ENCODE measurements around the gene RYR2.

The RYR2 gene

DNA sequence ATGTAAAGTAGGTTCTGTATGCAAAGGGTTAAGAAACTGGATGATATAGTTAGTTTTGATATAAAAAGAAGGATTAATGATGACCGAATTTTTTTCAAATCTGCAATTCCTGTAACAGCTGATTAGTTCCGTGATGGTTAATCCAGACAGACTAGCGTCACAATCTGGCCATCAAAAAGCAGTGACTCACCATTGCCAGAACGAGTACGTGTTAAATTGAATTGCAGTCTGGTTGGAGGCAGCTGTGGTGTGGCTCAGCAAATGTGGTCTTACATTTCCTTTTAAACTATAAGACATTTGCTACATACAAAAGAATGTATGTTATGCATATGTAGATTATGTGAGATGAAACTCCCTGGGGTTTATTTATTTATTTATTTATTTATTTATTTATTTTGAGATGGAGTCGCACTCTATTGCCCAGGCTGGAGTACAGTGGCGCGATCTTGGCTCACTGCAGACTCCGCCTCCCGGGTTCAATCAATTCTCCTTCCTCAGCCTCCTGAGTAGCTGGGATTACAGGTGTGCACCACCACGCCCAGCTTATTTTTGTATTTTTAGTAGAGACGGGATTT lies 139.8 kb downstream of the RYR2 start:
- no peaks in the 10 kb centered on the region for H3K9me3 ChIP-seq (ENCODE audit: control insufficient read depth, low read length)
- H3K4me1 ChIP-seq (ENCODE audit: control insufficient read depth, insufficient read depth, low read length), result no peaks in the 10 kb centered on the region
- no peaks in the 10 kb centered on the region for H3K36me3 ChIP-seq (ENCODE audit: control insufficient read depth, insufficient read depth, low read length)
- H3K4me3 ChIP-seq (ENCODE audit: insufficient read depth, low read depth, low read length), result no peak overlapping the region
- no peaks in the 10 kb centered on the region for H3K27me3 ChIP-seq (ENCODE audit: control insufficient read depth, insufficient read depth, low read length, poor library complexity, severe bottlenecking)
- no peak overlapping the region for H3K27ac ChIP-seq (ENCODE audit: insufficient read depth, low read depth, low read length, poor library complexity, severe bottlenecking)
- WGBS, 2 experiments, result 94 to 96% methylated on average over 12 of the region's 12 CpGs

DNA sequence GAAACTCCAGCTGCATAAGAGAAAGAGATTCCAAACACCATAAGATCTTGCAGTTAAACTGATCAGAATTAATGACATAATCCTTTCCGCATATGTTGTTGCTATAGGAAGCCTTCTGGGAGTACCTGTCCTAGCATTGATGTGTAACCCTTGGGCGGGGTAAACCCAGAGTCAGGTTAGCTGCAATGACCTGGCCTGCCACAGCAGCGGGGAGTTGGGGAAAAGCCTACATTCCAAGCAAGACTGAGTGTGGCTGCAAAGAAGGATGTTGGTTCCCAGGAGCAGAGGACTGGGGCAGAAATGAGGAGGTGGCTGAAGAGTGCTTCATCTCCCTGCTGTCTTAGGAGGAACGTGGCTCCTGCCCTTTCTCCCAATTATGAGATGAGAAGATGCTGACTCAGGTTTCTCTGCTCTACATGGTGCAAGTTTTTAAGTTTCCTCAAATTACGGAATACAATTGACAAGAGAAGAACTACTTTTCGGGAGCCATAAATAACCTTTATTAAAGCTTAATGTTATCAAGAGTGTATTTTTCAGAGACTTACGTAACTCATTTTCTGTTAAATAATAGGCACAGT lies 142.1 kb downstream of the RYR2 start:
- no peaks in the 10 kb centered on the region for H3K27me3 ChIP-seq (ENCODE audit: control insufficient read depth, insufficient read depth, low read length, poor library complexity, severe bottlenecking)
- 85 to 87% methylated on average over 7 of the region's 7 CpGs for WGBS, 2 experiments
- H3K9me3 ChIP-seq (ENCODE audit: control insufficient read depth, low read length), result no peaks in the 10 kb centered on the region
- no peak overlapping the region for H3K4me3 ChIP-seq (ENCODE audit: insufficient read depth, low read depth, low read length)
- no peak overlapping the region for H3K27ac ChIP-seq (ENCODE audit: insufficient read depth, low read depth, low read length, poor library complexity, severe bottlenecking)
- H3K36me3 ChIP-seq (ENCODE audit: control insufficient read depth, insufficient read depth, low read length), result no peaks in the 10 kb centered on the region
- H3K4me1 ChIP-seq (ENCODE audit: control insufficient read depth, insufficient read depth, low read length), result no peaks in the 10 kb centered on the region

DNA sequence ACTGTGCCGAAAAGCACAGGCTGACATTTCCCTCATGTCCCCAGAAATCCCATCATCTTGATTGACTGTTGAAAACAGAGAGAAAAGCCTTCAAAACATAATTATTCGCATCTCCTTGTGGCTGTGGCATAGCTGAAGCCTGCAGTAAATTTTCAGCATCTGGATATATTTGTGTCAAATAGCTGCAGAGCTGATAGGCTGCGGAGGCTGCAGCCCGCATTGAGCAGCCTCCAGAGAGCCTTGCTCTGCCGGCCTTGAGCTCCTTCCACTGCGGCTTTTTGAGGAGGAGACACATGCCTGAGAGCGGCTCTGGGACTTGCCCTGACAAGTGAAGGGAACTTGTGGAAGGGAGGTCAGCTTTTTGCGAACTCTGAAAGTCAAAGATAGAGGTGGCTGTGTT lies 144.7 kb downstream of the RYR2 start:
- Histone ChIP-seq H3K36me3 (ENCODE audit: control insufficient read depth, insufficient read depth, low read length) (no peaks in the 10 kb centered on the region), H3K27ac (ENCODE audit: insufficient read depth, low read depth, low read length, poor library complexity, severe bottlenecking) (no peak overlapping the region), H3K27me3 (ENCODE audit: control insufficient read depth, insufficient read depth, low read length, poor library complexity, severe bottlenecking) (no peaks in the 10 kb centered on the region), H3K4me3 (ENCODE audit: insufficient read depth, low read depth, low read length) (no peak overlapping the region), H3K9me3 (ENCODE audit: control insufficient read depth, low read length) (no peaks in the 10 kb centered on the region), H3K4me1 (ENCODE audit: control insufficient read depth, insufficient read depth, low read length) (no peaks in the 10 kb centered on the region)
- 71% methylated on average over 8 of the region's 8 CpGs for WGBS, 2 experiments

DNA sequence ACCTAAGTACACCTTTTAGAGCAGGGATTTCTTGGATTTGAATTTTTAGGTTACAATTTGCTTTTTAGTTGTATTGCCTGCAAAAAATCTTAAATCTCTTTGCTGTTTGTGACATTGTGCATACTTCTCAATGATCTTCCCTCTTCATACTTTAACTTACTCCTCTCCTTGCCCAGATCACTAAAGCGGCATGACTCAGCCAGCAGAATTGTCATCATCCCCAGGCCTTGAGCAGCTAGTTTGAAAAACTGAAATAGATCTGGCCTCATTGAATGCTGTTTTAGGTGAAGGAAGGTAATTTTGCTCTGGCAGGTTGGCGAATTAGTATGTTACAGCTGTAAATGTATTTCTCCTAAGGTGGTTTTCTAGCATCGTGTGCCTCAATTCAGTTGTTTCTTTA lies 145.9 kb downstream of the RYR2 start:
- Histone ChIP-seq H3K27ac (ENCODE audit: insufficient read depth, low read depth, low read length, poor library complexity, severe bottlenecking) (no peak overlapping the region), H3K27me3 (ENCODE audit: control insufficient read depth, insufficient read depth, low read length, poor library complexity, severe bottlenecking) (no peaks in the 10 kb centered on the region), H3K4me3 (ENCODE audit: insufficient read depth, low read depth, low read length) (no peak overlapping the region), H3K9me3 (ENCODE audit: control insufficient read depth, low read length) (no peaks in the 10 kb centered on the region), H3K4me1 (ENCODE audit: control insufficient read depth, insufficient read depth, low read length) (no peaks in the 10 kb centered on the region), H3K36me3 (ENCODE audit: control insufficient read depth, insufficient read depth, low read length) (no peaks in the 10 kb centered on the region)
- WGBS, 2 experiments, result 88 to 99% methylated on average over 3 of the region's 3 CpGs

DNA sequence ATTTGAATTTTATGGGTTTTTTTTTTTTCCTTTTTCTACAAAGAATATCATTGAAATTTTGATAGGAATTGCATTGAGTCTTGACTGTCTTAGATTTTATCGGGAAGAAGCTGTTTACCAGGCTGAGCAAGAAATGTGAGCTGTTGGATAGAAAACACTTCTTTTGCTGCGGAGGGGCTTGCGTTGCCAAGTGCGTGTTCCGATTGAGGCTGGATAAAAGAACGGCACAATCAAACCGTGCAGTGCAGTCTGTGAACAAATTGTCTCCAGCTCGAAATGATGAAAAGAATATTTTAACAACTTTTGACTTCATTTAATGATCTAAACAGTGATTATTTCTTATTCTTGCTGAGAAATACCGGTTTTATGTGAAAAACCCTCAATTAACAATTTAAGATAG lies 149.4 kb downstream of the RYR2 start:
- Histone ChIP-seq H3K4me1 (ENCODE audit: control insufficient read depth, insufficient read depth, low read length) (no peaks in the 10 kb centered on the region), H3K36me3 (ENCODE audit: control insufficient read depth, insufficient read depth, low read length) (no peaks in the 10 kb centered on the region), H3K9me3 (ENCODE audit: control insufficient read depth, low read length) (no peaks in the 10 kb centered on the region), H3K27ac (ENCODE audit: insufficient read depth, low read depth, low read length, poor library complexity, severe bottlenecking) (no peak overlapping the region), H3K4me3 (ENCODE audit: insufficient read depth, low read depth, low read length) (no peak overlapping the region), H3K27me3 (ENCODE audit: control insufficient read depth, insufficient read depth, low read length, poor library complexity, severe bottlenecking) (no peaks in the 10 kb centered on the region)
- 95 to 97% methylated on average over 9 of the region's 9 CpGs for WGBS, 2 experiments

DNA sequence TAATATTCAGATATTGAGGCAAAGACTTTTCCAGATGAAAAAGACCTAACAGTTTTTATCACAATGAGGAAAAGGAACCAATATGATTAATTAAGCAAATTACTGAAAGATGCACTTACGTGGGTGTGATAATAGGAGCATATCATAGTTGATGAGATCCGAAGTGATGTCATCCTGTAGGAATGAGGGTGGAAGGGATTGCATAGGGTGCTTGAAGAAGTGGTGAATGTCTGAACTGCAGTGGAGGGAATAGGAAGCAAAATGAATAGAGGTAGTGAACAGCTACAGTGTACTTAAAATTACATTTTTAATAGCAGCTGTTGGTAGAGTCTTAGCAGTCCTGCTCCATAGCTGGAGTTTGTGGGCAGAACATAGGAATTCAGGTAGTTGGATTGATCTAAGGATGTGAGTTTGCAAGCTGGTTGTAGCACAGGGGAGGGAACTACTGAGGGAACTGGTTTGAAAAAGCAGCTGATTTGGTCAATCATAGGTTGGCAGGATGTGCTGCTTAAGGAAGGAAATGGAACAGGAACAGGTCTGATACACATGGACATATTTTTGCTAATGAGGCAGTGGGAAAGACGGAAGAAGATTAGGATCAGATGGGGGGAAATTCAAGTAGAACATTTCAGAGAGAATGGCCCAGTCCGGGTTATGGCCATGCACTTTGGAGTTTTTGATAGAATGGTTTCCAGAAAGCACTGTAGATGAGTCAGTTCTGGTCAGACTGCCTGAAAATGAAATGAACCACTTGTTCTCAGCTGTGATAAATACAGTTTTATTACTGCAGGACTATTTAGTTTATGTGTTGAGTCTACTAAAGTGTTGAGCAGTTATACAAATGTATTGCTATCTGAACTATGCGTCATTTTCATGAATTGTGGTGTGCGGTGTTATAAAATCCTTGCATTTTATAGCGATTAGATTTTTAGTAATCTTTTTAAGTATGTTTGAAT lies 155.8 kb downstream of the RYR2 start:
- Histone ChIP-seq H3K36me3 (ENCODE audit: control insufficient read depth, insufficient read depth, low read length) (no peaks in the 10 kb centered on the region), H3K4me1 (ENCODE audit: control insufficient read depth, insufficient read depth, low read length) (no peaks in the 10 kb centered on the region), H3K9me3 (ENCODE audit: control insufficient read depth, low read length) (no peaks in the 10 kb centered on the region), H3K27ac (ENCODE audit: insufficient read depth, low read depth, low read length, poor library complexity, severe bottlenecking) (no peak overlapping the region), H3K27me3 (ENCODE audit: control insufficient read depth, insufficient read depth, low read length, poor library complexity, severe bottlenecking) (no peaks in the 10 kb centered on the region), H3K4me3 (ENCODE audit: insufficient read depth, low read depth, low read length) (no peak overlapping the region)
- WGBS, 2 experiments, result 91% methylated on average over 7 of the region's 7 CpGs

DNA sequence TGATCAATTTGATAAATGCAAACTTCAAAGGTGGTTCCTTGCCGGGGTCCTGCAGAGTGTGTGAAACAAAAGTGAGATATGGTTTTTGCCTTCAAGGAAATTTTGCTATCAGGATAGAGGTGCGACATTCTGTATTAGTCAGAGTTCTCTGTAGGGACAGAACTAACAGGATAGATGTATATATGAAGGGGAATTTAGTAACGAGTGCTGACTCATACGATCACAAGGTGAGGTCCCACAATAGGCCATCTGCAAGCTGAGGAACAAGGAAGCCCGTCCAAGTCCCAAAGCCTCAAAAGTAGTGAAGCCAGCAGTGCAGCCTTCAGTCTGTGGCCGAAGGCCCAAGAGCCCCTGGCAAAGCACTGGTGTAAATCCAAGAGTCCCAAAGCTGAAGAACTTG lies 157.0 kb downstream of the RYR2 start:
- no peaks in the 10 kb centered on the region for H3K27me3 ChIP-seq (ENCODE audit: control insufficient read depth, insufficient read depth, low read length, poor library complexity, severe bottlenecking)
- no peak overlapping the region for H3K27ac ChIP-seq (ENCODE audit: insufficient read depth, low read depth, low read length, poor library complexity, severe bottlenecking)
- no peaks in the 10 kb centered on the region for H3K4me1 ChIP-seq (ENCODE audit: control insufficient read depth, insufficient read depth, low read length)
- WGBS, 2 experiments, result 93% methylated on average over 6 of the region's 6 CpGs
- no peak overlapping the region for H3K4me3 ChIP-seq (ENCODE audit: insufficient read depth, low read depth, low read length)
- no peaks in the 10 kb centered on the region for H3K9me3 ChIP-seq (ENCODE audit: control insufficient read depth, low read length)
- no peaks in the 10 kb centered on the region for H3K36me3 ChIP-seq (ENCODE audit: control insufficient read depth, insufficient read depth, low read length)

DNA sequence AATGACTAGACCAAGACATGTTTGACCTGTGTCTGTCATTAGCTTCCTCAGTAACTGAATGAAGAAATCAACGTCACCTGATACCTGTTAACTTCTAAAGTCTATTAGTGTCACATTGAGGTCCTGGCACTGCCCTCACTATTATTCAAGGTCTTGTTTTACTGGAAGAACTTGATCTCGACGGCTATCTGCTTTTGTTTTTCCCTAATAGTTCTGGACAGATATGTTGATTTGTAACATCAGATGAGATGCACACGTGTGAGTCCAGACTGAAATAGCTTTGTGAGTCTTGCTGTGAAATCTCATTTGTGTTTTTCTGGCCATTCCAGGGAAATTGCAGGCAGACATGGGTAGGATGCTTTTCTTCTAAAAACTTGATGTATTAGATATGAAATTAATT lies 159.2 kb downstream of the RYR2 start:
- no peaks in the 10 kb centered on the region for H3K4me1 ChIP-seq (ENCODE audit: control insufficient read depth, insufficient read depth, low read length)
- H3K36me3 ChIP-seq (ENCODE audit: control insufficient read depth, insufficient read depth, low read length), result no peaks in the 10 kb centered on the region
- no peak overlapping the region for H3K4me3 ChIP-seq (ENCODE audit: insufficient read depth, low read depth, low read length)
- H3K27me3 ChIP-seq (ENCODE audit: control insufficient read depth, insufficient read depth, low read length, poor library complexity, severe bottlenecking), result no peaks in the 10 kb centered on the region
- WGBS, 2 experiments, result 90 to 97% methylated on average over 4 of the region's 4 CpGs
- H3K9me3 ChIP-seq (ENCODE audit: control insufficient read depth, low read length), result no peaks in the 10 kb centered on the region
- H3K27ac ChIP-seq (ENCODE audit: insufficient read depth, low read depth, low read length, poor library complexity, severe bottlenecking), result no peak overlapping the region

DNA sequence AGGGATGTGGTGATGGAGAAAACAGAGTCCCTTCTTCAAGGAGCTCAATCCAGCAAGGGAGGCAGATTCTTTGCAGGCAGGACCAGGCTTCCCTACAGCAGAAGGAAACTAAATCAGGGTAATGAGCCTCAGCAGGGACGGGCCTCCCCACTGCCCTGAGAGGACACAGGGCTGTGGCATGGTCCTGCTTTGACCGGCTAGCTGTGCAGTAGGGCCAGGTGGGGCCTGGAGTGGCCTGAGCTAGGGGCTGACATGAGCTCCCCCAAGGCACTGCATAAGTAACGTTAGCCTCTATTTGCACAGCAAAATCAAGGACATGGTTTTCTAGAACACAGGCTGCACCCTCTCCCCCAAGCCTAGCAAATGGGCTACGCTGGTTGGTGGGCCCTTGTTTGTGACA lies 162.9 kb downstream of the RYR2 start:
- no peak overlapping the region for H3K27ac ChIP-seq (ENCODE audit: insufficient read depth, low read depth, low read length, poor library complexity, severe bottlenecking)
- H3K4me3 ChIP-seq (ENCODE audit: insufficient read depth, low read depth, low read length), result no peak overlapping the region
- H3K27me3 ChIP-seq (ENCODE audit: control insufficient read depth, insufficient read depth, low read length, poor library complexity, severe bottlenecking), result no peaks in the 10 kb centered on the region
- H3K36me3 ChIP-seq (ENCODE audit: control insufficient read depth, insufficient read depth, low read length), result no peaks in the 10 kb centered on the region
- no peaks in the 10 kb centered on the region for H3K4me1 ChIP-seq (ENCODE audit: control insufficient read depth, insufficient read depth, low read length)
- WGBS, 2 experiments, result 79 to 86% methylated on average over 4 of the region's 4 CpGs
- no peaks in the 10 kb centered on the region for H3K9me3 ChIP-seq (ENCODE audit: control insufficient read depth, low read length)

DNA sequence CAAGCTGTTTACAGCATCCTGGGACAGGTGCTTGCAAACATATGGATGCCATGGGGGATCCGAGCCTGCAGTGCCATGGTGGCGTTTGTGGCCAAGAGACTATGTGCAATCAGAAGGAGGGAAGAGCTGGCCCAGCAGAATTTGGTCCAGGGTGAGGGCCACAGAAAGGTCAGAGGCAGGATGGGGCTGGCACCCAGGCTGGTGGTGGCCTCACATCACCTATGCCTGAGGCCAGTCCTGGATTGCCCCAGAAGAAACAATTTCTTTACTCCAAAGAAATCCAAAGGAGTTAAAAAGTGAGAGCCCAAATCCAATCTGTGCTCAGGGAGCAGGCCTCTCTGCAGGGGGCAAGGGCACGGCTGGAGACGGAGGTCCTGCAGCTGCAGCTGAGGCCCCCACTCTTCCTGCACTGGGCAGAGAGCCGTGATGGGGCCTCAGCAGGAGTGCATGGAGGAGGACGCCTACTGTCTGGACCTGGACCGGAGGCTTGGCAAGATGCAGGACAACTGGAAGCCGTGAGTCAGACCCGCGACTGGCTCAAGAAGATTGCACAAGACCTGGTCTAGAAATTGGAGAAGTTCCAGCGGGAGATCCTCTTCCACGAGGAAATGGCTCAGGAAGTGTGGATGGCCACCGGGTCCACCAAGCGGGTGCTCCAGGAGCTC lies 163.5 kb downstream of the RYR2 start:
- no peak overlapping the region for H3K27ac ChIP-seq (ENCODE audit: insufficient read depth, low read depth, low read length, poor library complexity, severe bottlenecking)
- H3K4me3 ChIP-seq (ENCODE audit: insufficient read depth, low read depth, low read length), result no peak overlapping the region
- no peaks in the 10 kb centered on the region for H3K36me3 ChIP-seq (ENCODE audit: control insufficient read depth, insufficient read depth, low read length)
- no peaks in the 10 kb centered on the region for H3K27me3 ChIP-seq (ENCODE audit: control insufficient read depth, insufficient read depth, low read length, poor library complexity, severe bottlenecking)
- H3K9me3 ChIP-seq (ENCODE audit: control insufficient read depth, low read length), result no peaks in the 10 kb centered on the region
- no peaks in the 10 kb centered on the region for H3K4me1 ChIP-seq (ENCODE audit: control insufficient read depth, insufficient read depth, low read length)
- WGBS, 2 experiments, result 88 to 89% methylated on average over 14 of the region's 14 CpGs
